Esophagus squamous epithelium (tissue), 5 donors: Measurements from ENCODE around the gene MGST3. TPM values are rescaled to one million over a fixed set of nuclear protein-coding genes. Genes with fewer than 3 reads are reported as not detected.
"Not testable (repeated sequence)": the region's sequence is repeated elsewhere in the genome, so short reads cannot be mapped to it uniquely, and the experiment has no call there.

Experiments used
- DNase-seq: peaks from one replicate; lab custom pipeline; 2025; lab: John Stamatoyannopoulos, UW
- H3K27ac ChIP-seq, 4 donors: fragments of 200-600 bp; sonication (generic); one replicate each; pipeline ENCODE4 v1.5.1; 2016 to 2019; ENCODE audit warnings: mild to moderate bottlenecking in 1 of 4
- H3K27me3 ChIP-seq, 4 donors: fragments of 200-600 bp; sonication (generic); 1 replicate in 3 of 4; 2 replicates in 1 of 4; pipeline versions ENCODE4 v1.5.1 to v1.6.0; 2017 to 2021; ENCODE audit warnings: antibody characterized with exemption in 1 of 4
- H3K36me3 ChIP-seq, 3 donors: fragments of 200-600 bp; sonication (generic); one replicate each; pipeline ENCODE4 v1.5.1; 2016 to 2019
- H3K4me1 ChIP-seq, 3 donors: fragments of 200-600 bp; sonication (generic); one replicate each; pipeline ENCODE4 v1.5.1; 2017 to 2019
- H3K4me3 ChIP-seq, 4 donors: fragments of 200-600 bp; sonication (generic); 1 replicate in 3 of 4; 2 replicates in 1 of 4; pipeline ENCODE4 v1.5.1; 2016 to 2019; ENCODE audit warnings: mild to moderate bottlenecking in 2 of 4, moderate library complexity in 1 of 4
- H3K9me3 ChIP-seq, 3 donors: fragments of 200-600 bp; sonication (generic); one replicate each; pipeline ENCODE4 v1.5.1; 2016 to 2019
- POLR2A ChIP-seq, 4 donors: fragments of 450-650 bp; IDR thresholded peaks; one replicate each; pipeline ENCODE4 v1.6.1; 2017; ENCODE audit warnings: antibody characterized with exemption in 4 of 4, mild to moderate bottlenecking in 4 of 4, moderate library complexity in 3 of 4
- WGBS, 2 donors: methylation state at CpG; one replicate each; pipeline ENCODE4 v1.1.5; 2018; 5-methylcytosine and 5-hydroxymethylcytosine counted together
- intact Hi-C: fragments of 100-400 bp; cut with DNase I; formaldehyde crosslinking; loops from one replicate; pipeline ENCODE4 v1.15.0; 2022
- total RNA-seq, 4 donors: library from RNA; depleted of rRNA; stranded (reverse); fragments of >200 nt; gene quantifications; one replicate each; pipeline ENCODE4 v1.1.0, GENCODE V29; 2016
- TF ChIP-seq, protein P1 (sequence below), 6 experiments: fragments of 450-650 bp in 4 of 6; fragments of 200-600 bp in 2 of 6; sonication (generic) in 2 of 6; IDR thresholded peaks; one replicate each; pipeline ENCODE4 v1.5.1; 2016 to 2019; ENCODE audit warnings: antibody characterized with exemption in 6 of 6, mild to moderate bottlenecking in 4 of 6, moderate library complexity in 4 of 6
- donor health status: DM: yes; HTN: yes; CAD: no.

Gene MGST3
- total RNA-seq, 4 donors from 2014 or later = 64.7 to 103 (median 82.9) TPM

DNA sequence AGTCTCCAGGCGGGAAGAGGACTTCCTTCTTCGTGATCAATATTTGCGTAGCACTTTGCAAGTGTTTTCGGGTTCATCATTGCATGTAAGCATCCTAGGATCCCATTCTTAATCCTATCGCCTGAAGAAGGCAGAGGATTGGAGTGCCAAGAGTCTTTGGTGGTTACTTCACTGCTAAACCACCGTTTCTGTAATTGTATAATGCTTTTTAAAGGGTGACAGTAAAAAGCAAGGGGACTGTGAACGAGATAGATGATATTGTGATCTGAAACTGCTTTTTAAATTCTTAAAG is 67.7 kb downstream of the MGST3 start:
- Histone ChIP-seq H3K4me3 (peak overlapping the region; percentile 67 to 98 (median 75)), H3K9me3 (no peaks in the 10 kb centered on the region), H3K27me3 (no peaks in the 10 kb centered on the region), H3K36me3 (peaks cover 0 to 10% (median 0%) of the 10 kb centered on the region in 3 donors), H3K27ac (peak overlapping the region; percentile 95 to 99 (median 98)), H3K4me1 (peaks cover 11 to 42% (median 24%) of the 10 kb centered on the region in 3 donors)
- intact Hi-C loops = no loop called here
- TF ChIP-seq, protein P1, sequence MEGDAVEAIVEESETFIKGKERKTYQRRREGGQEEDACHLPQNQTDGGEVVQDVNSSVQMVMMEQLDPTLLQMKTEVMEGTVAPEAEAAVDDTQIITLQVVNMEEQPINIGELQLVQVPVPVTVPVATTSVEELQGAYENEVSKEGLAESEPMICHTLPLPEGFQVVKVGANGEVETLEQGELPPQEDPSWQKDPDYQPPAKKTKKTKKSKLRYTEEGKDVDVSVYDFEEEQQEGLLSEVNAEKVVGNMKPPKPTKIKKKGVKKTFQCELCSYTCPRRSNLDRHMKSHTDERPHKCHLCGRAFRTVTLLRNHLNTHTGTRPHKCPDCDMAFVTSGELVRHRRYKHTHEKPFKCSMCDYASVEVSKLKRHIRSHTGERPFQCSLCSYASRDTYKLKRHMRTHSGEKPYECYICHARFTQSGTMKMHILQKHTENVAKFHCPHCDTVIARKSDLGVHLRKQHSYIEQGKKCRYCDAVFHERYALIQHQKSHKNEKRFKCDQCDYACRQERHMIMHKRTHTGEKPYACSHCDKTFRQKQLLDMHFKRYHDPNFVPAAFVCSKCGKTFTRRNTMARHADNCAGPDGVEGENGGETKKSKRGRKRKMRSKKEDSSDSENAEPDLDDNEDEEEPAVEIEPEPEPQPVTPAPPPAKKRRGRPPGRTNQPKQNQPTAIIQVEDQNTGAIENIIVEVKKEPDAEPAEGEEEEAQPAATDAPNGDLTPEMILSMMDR (IDR thresholded peaks at IDR 0.05) = no peak
- no peak for TF ChIP-seq POLR2A (IDR thresholded peaks at IDR 0.05)
- no peak for DNase-seq
- 0% methylated on average over 2 to 6 of the region's 7 CpGs for WGBS, 2 donors

DNA sequence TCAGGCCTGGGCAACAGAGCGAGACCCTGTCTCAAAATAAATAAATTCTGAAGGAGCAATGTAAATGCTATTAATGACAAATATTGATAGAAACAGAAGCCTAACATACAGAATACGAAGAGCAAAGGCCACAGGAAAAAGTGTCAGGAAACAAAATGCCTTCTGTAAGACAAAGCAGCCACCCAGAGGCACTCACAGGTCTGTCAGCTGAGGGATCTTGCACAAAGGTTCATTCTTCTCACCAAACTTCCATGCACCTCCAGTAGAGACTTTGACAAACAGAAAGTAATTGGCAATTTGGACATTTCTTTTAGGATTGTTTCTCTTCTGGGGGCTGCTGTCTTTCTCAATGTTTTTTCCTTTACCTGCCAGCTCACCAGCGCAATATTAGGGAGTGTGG is 68.5 kb downstream of the MGST3 start:
- WGBS, 2 donors = 89 to 95% methylated on average over 3 of the region's 3 CpGs
- H3K27ac ChIP-seq = no peak overlapping the region
- H3K9me3 ChIP-seq = no peaks in the 10 kb centered on the region
- H3K4me1 ChIP-seq = peaks cover 11 to 40% (median 24%) of the 10 kb centered on the region in 3 donors
- intact Hi-C loops = no loop called here
- TF ChIP-seq POLR2A (IDR thresholded peaks at IDR 0.05) = no peak
- TF ChIP-seq, protein P1 (IDR thresholded peaks at IDR 0.05) = no peak
- H3K36me3 ChIP-seq = peaks cover 0 to 1% (median 0%) of the 10 kb centered on the region in 3 donors
- no peak for DNase-seq
- no peak overlapping the region for H3K4me3 ChIP-seq
- H3K27me3 ChIP-seq = no peaks in the 10 kb centered on the region

DNA sequence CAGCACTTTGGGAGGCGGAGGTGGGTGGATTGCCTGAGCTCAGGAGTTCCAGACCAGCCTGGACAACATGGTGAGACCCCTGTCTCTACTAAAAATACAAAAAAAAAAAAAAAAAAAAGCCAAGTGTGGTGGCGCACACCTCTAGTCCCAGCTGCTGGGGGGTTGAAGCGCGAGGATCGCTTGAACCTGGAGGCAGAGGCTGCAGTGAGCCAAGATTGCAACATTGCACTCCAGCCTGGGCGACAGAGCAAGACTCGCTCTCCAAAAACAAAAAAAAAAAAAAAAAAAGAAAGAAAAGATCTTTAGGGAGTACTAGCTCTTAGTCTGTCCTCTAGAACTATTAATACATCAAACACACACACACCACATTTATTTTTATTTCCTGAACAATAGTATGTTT is 70.9 kb downstream of the MGST3 start:
- H3K27me3 ChIP-seq, H3K27ac ChIP-seq, intact Hi-C loops, H3K36me3 ChIP-seq, H3K4me3 ChIP-seq, H3K9me3 ChIP-seq, DNase-seq: not testable (repeated sequence)
- 76 to 95% methylated on average over 7 of the region's 7 CpGs for WGBS, 2 donors
- H3K4me1 ChIP-seq = peaks cover 0 to 16% (median 7%) of the 10 kb centered on the region in 3 donors

DNA sequence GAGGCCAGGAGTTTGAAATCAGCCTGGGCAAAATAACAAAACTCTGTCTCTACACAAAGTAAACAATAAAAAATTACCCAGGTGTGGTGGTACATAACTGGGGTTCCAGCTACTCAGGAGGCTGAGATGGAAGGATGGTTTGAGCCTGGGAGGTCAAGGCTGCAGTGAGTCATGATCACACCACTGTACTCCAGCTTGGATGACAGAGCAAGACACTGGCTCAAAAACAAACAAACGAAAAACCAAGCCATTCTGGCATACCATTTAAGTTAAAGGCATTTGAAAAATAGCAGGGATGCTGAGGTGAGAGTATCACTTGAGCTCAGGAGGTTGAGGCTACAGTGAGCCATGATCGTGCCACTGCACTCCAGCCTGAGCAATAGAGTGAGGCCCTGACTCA is 72.6 kb downstream of the MGST3 start:
- TF ChIP-seq POLR2A (IDR thresholded peaks at IDR 0.05) = no peak
- TF ChIP-seq, protein P1 (IDR thresholded peaks at IDR 0.05) = no peak
- no peak overlapping the region for H3K4me3 ChIP-seq
- no peak for DNase-seq
- H3K4me1 ChIP-seq = peaks cover 0 to 7% (median 0%) of the 10 kb centered on the region in 3 donors
- intact Hi-C loops = no loop called here
- H3K36me3 ChIP-seq = no peaks in the 10 kb centered on the region
- WGBS, 2 donors = 67 to 75% methylated on average over 2 of the region's 2 CpGs
- no peaks in the 10 kb centered on the region for H3K9me3 ChIP-seq
- H3K27ac ChIP-seq = no peak overlapping the region
- H3K27me3 ChIP-seq = peaks cover 0 to 10% (median 0%) of the 10 kb centered on the region in 4 donors

Other genes with a start within 250 kb of the MGST3 start
- gene RXRG, start 186.1 kb upstream of the MGST3 start, total RNA-seq = under 1 TPM in 2 of 4 donors, not detected in 2; 0.15 to 0.38 TPM
- not detected for gene LRRC52, start 87.2 kb upstream of the MGST3 start, total RNA-seq
- 100 to 1,000 TPM; 120 to 198 (median 158) TPM for gene ALDH9A1, start 67.3 kb downstream of the MGST3 start, total RNA-seq
- 10 to 100 TPM; 41.4 to 79.1 (median 50.9) TPM for gene TMCO1, start 137.6 kb downstream of the MGST3 start, total RNA-seq
- gene UCK2, start 196.4 kb downstream of the MGST3 start, total RNA-seq = 10 to 100 TPM; 37.6 to 63.1 (median 50.8) TPM